ENCODE results near the gene SERTM2.
"Not testable (repeated sequence)": the region's sequence is repeated elsewhere in the genome, so short reads cannot be mapped to it uniquely, and the experiment has no call there.

The SERTM2 gene

GRCh38 chrX:111511477-111511876 lies at the start of gene SERTM2:
TSS of gene SERTM2 (plus strand) at chrX:111511645. CDS start at chrX:111518858, 7,213 bp downstream.
- DNase-seq (ENCODE audit: low spot score) = no peak

GRCh38 chrX:111465669-111466068 lies 45.8 kb upstream of the SERTM2 start:
- no peak for DNase-seq (ENCODE audit: low spot score)

DNA sequence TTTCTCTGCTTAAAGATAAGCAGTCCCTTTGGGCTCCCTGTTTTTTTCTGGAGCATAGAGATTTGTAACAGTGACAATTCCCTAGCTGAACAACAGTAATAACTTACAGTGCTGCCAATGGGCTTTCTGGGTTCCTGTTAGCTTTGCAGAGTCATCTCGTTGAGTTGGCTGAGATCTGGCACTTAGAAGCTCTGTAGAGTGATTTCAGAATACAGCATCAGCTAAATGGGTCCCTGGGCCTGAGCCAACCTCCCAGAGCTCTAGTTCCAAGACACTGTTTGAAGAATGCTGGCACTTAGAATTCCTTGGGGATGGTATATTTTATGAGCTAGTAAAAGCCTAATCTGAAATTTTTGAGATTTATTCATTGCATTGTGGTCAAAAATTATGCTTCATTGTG lies 43.5 kb upstream of the SERTM2 start:
- DNase-seq (ENCODE audit: low spot score) = no peak

- DNase-seq (ENCODE audit: low spot score) = no peak
These were observed 40.6 kb upstream of the SERTM2 start for GRCh38 chrX:111470681-111471403.

GRCh38 chrX:111481896-111482295 lies 29.5 kb upstream of the SERTM2 start:
- DNase-seq (ENCODE audit: low spot score) = no peak

- DNase-seq (ENCODE audit: low spot score) = no peak
These were observed 28.3 kb upstream of the SERTM2 start for GRCh38 chrX:111483135-111483534.

GRCh38 chrX:111483881-111484280 lies 27.6 kb upstream of the SERTM2 start:
- no peak for DNase-seq (ENCODE audit: low spot score)

DNA sequence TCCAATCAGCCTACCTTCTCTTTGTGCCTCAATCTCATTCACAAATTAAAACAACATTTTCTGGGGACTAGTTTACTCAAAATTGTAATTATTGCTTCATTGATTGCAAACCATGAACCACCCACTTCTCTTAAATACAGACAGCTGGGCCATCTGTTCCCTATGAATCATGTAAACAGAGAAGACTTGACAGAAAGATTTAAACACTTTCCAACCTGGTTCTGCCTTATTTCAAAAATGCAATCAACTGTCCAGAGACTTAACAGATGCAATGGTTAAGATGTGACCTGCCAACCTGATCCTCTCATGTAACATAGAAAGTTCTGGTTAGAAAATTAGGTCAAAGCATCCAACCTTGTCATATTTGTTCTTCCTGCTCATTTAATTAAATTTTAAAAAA lies 20.8 kb upstream of the SERTM2 start:
- no peak for DNase-seq (ENCODE audit: low spot score)

- DNase-seq (ENCODE audit: low spot score) = no peak
These were observed 19.4 kb upstream of the SERTM2 start for GRCh38 chrX:111492085-111492484.

- no peak for DNase-seq (ENCODE audit: low spot score)
These were observed 12.8 kb upstream of the SERTM2 start for GRCh38 chrX:111498538-111499103.

GRCh38 chrX:111503485-111503993 lies 7.9 kb upstream of the SERTM2 start:
- no peak for DNase-seq (ENCODE audit: low spot score)

DNA sequence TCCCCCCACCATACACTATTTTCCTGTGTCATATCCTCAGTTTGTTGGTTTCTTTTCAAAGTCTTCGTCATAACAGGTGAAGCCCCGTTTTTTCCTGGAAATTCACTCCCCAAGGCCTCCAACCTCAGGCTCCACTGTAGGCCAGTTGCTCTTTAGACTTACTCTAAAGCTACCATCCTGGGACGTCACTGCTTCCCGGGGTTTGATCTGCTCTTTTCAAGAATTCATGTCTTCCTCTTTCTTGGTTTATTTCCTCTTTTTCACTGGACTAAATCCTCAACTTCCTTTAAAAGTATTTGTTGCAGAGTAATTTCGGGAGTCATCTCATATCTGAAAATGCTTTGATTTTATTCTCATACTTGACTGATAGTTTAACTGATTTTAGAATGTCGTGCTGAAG lies 6.5 kb upstream of the SERTM2 start:
- DNase-seq (ENCODE audit: low spot score) = no peak

GRCh38 chrX:111505783-111506182 lies 5.7 kb upstream of the SERTM2 start:
- no peak for DNase-seq (ENCODE audit: low spot score)

- no peak for DNase-seq (ENCODE audit: low spot score)
These were observed 4.6 kb upstream of the SERTM2 start for GRCh38 chrX:111506826-111507225.

DNA sequence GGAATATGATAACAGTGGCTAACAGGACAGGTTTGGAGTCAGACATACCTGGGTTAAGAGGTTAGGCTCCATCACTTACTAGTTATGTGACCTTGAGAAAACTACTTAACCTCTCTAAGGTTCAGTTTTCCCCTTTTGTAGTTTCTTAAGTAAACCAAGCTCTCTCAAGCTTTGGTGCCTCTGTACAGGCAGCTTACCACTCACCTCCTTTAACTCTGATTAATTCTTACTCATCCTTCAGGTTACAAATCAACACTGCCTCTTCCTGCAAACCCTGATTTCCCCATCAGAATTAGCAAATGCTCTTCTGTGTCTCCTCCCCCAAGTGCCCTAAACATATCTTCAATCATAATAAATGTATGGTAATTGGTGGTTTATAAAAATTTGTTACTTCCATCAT lies 3.5 kb upstream of the SERTM2 start:
- DNase-seq (ENCODE audit: low spot score) = no peak

- DNase-seq (ENCODE audit: low spot score) = no peak
These were observed 3.9 kb downstream of the SERTM2 start for GRCh38 chrX:111515298-111515697.

- DNase-seq (ENCODE audit: low spot score) = no peak
These were observed 7.2 kb downstream of the SERTM2 start for GRCh38 chrX:111518667-111519066.

GRCh38 chrX:111519215-111519614 lies 7.8 kb downstream of the SERTM2 start:
- no peak for DNase-seq (ENCODE audit: low spot score)

DNA sequence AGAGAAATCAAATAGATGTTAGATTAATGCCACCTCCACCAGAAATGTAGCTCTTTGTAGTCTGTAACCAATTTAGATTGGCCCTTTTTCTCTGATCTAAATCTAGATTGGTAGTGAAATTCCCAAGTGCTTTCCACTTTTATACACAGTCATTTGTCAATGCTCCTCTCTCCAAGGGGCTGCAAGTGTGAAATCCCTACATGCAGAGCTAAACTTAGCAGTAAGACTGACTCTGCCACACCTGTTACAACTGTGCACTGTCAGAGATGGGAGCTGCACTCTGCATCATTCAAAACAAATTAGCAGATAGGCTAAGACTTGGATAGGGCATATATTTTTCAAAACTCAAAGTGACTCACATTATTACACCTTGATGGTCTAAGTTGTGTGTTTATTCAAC lies 9.1 kb downstream of the SERTM2 start:
- no peak for DNase-seq (ENCODE audit: low spot score)

DNA sequence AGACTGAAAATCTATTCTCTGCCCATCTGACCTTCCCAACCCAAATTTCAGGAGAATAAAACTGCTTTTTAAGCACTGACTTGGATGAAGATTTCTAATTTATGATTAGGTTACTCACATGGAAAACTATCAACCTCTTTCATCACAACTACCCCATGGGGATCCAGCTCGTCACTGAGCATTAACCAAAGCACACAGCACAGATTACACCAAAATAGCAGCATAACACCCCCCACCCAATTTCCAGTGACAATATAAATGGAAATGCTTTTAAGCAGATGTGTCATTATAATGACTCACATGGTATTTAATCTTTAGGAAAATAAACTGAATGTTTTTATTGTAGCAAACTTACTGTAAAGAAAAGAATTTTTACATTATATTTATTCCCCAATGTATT lies 9.7 kb downstream of the SERTM2 start:
- DNase-seq (ENCODE audit: low spot score) = no peak

DNA sequence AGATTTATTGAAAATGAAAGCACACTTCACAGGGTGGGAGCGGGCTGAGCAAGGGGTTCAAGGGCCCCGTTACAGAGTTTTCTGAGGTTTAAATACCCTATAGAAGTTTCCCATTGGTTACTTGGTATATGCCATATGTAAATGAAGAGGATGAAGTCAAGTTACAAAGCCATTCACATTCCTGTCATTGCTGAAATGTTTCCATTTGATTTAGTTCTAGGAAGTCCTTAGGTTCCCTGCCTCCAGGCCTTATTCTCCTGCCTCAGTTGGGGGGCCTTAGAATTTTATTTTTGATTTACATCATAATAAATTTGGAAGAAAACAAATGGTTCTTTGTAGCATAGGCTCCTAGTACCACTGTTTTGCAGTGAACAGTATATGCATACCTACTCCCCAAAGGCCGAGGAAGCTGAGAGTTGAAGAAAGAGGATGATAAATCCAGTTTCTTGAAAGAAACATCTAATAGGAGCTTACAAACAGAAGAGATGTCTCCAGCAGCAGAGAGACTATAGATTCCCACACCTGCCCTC lies 31.8 kb downstream of the SERTM2 start:
- DNase-seq (ENCODE audit: low spot score) = no peak

DNA sequence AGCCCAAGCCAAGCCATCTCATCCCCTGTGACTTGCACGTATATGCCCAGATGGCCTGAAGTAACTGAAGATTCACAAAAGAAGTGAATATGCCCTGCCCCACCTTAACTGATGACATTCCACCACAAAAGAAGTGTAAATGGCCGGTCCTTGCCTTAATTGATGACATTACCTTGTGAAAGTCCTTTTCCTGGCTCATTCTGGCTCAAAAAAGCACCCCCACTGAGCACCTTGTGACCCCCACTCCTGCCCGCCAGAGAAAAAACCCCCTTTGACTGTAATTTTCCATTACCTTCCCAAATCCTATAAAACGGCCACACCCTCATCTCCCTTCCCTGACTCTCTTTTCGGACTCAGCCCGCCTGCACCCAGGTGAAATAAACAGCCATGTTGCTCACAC lies 37.8 kb downstream of the SERTM2 start:
- DNase-seq (ENCODE audit: low spot score) = not testable (repeated sequence)

- DNase-seq (ENCODE audit: low spot score) = no peak
These were observed 44.0 kb downstream of the SERTM2 start for GRCh38 chrX:111555406-111555958.

Data from HuH-7.5 (cell line).